DMS 273 treated with DMSO at 0.1 percent for 48 hours (cell line): ENCODE measurements around the gene CEP78.
"Not testable (repeated sequence)": the region's sequence is repeated elsewhere in the genome, so short reads cannot be mapped to it uniquely, and the experiment has no call there.

Source experiments
- DNase-seq: peaks from one replicate; lab custom pipeline; 2025; lab: John Stamatoyannopoulos, UW

CEP78 gene

DNA sequence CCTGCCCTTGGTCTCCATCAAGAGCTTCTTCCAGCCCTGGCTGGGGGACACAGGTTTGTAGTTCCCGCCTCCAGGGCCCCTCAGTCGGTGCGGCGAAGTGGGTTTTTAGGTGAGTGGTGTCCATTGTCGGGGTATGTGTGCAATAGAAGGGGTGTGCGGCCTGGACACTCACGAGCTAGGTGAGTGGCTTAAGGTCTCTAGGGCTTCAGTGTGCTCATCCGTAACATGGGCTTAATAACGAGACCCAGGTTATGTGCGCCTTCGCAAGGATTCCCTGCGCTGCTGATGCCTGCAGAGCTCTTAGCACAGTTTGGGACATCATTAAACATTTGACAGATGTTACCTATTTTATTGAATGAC is 656 bp downstream of the CEP78 start:
- DNase-seq, result no peak

DNA sequence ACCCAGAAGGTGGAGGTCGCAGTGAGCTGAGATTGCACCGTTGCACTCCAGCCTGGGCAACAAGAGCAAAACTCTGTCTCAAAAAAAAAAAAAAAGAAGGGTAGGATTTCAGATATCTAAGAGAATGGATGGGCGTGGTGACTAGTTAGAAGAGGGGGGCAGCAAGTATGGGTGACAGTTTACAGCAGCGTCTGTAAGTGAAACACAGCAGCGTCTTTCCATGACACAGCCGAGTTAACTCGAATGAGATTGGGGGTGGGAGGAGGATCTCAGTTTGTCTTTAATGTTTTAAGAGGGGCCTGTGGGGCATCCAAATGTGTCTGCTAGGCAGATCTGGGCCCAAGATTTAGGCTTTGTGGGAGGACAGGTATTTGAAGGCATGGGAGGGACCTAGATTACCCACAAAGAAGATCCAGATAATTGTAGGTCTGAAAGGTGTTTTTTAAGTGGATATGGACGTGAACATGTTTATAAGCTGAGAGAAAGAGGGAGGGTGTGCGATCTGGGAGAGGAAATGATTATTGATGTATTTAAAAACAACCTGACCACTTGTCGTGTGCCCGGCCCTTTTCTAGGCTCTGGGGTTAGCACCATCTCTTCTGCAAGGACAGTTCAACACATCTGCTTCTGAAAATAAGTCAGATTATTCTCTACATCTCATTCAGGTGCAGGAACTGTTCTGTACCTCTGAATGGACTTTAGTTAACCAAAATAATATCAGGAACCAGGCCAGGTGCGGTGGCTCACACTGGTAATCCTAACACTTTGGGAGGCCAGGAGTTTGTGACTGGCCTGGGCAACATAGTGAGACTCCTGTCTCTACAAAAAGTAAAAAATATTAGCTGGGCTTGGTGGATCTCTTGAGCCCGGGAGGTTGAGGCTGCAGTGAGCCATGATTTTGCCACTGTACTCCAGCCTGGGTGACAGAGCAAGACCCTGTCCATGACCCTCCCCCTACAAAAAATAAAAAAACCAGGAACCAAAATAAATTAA is 2.5 kb downstream of the CEP78 start:
- no peak for DNase-seq

GRCh38 chr9:78239506-78239905 is 3.6 kb downstream of the CEP78 start:
- no peak for DNase-seq

DNA sequence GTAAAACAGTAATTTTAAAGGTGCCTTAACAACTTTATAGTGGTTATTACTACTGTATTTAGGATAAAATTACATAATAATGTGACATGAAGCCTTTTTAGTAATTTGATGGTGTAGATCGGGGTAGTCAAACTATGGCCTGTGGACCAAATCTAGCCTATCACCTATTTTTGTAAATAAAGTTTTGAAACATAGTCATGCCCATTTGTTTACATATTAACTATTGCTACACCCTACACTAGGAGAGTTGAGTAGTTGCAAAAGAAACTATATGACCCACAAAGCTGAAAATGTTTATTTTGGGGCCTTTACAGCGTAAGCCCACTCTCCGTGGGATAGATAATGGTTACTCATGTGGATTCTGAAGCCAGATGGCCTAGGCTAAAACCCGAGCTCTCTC is 6.2 kb downstream of the CEP78 start:
- no peak for DNase-seq

DNA sequence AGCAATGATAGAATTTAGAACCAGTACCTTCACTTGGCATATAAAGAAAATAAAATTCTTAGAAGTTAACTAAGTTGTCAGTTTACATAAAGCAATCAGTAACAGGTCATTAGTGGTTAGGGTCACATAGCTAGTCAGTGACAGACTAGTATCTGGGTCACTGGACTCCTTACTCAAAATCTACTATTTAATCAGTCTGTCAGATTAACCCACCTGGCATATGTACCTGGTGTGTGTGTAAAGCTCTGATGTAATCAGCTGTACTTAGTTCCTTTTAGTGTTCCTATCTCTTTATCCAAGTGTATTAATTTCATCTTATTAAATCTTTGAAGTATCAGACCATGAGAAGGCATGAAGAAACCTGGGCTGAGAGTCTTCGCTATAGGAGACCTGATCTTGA is 7.3 kb downstream of the CEP78 start:
- DNase-seq, result no peak

DNA sequence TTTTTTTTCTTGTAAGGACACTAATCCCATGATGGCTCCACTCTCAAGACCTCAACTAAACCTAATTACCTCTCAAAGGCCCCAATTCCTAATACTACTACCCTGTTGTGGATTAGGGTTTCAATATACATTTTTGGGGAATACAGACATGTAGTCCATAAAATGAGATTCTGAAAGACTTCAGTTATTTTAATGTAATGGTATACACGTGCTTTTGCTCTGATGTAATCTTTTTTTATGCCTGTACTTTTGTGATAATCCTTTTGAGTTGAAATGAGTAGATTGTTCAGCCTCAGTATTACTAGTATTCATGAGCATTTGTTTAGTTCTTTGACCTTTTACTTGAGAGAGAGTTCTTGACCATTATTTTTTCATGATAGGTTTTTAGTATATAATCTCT is 9.5 kb downstream of the CEP78 start:
- DNase-seq, result no peak

GRCh38 chr9:78248635-78249034 is 12.8 kb downstream of the CEP78 start:
- no peak for DNase-seq

GRCh38 chr9:78249542-78249941 is 13.7 kb downstream of the CEP78 start:
- no peak for DNase-seq

- no peak for DNase-seq
These were observed 16.7 kb downstream of the CEP78 start for GRCh38 chr9:78252616-78253015.

- DNase-seq, result no peak
These were observed 17.4 kb downstream of the CEP78 start for GRCh38 chr9:78253285-78253684.

GRCh38 chr9:78261403-78262001 is 25.6 kb downstream of the CEP78 start:
- no peak for DNase-seq

- no peak for DNase-seq
These were observed 26.8 kb downstream of the CEP78 start for GRCh38 chr9:78262655-78263054.

GRCh38 chr9:78267889-78268288 is 32.0 kb downstream of the CEP78 start:
- DNase-seq, result no peak

- no peak for DNase-seq
These were observed 33.9 kb downstream of the CEP78 start for GRCh38 chr9:78269784-78270183.

GRCh38 chr9:78272307-78272706 is 36.4 kb downstream of the CEP78 start:
- DNase-seq, result no peak

- DNase-seq, result no peak
These were observed 37.9 kb downstream of the CEP78 start for GRCh38 chr9:78273761-78274160.

DNA sequence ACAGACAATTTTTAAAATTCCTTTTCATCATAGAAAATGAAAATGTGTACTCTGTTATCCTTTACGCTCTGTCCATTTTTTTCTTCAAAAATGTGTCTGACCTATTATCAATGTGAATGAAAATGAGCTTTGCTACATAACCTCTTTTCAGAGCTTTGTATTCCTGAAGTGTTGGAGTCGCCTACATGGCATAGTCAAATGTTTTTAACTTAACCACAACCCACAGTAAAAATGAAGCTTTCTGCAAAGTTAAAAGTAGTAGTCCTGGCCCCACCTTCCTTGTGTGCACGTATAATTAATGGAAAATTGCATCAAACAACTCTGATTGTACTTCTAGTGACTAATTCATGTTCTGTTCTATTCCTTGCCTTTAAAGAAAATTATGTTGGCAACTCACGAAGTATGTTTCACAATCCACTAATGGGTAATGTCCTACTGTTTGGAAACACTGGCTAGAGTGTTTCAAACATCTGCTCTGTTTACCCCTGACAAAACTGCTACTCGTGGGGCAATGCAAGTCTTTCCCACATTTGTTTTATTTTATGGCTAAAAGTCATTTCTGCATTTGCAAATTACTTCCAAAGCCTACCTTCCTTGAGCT is 42.4 kb downstream of the CEP78 start:
- no peak for DNase-seq

GRCh38 chr9:78278801-78279200 is 42.9 kb downstream of the CEP78 start:
- no peak for DNase-seq

DNA sequence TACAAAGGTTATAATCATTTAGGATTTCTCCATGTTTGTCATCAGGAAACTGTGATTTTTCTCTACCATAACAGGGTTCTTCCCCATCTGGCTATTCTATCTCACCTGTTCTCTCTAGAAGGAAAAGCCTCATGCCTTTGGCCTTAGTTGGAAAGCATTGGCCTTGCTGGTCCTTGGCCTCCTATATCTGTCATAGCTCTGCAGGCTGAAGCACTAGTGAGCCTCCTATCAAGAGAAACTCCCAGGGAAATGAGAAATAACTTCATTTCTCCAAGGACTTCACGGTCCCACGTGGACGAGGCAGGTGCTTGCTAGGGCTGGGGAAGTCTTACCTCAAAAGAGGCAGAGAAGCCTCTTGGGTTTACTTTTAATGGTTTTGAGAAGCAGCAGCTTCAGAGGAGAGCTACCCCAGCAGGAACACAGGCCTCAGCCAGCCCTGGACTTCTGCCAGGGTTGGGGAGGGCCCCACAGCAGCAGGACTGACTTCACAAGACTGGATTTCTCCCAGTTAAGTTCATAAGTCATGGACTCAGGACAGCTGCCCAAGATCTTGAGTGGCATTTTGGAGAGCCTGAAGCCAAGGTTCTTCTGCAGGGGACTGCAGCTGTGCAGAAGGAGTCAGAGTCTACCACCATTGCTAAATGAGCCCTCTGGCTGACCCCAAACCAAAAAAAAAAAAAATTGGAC is 45.2 kb downstream of the CEP78 start:
- peak; percentile 28 for DNase-seq

DNA sequence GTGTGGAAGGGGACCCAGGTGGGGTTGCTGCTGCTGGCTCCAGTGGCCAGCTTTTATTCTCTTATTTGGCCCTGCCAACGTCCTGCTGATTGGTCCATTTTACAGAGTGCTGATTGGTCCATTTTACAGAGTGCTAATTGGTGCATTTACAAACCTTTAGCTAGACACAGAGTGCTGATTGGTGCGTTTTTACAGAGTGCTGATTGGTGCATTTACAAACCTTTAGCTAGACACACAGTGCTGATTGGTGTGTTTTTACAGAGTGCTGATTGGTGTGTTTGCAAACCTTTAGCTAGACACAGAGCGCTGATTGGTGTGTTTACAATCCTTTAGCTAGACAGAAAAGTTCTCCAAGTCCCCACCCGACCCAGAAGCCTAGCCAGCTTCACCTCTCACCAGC is 48.3 kb downstream of the CEP78 start:
- DNase-seq, result not testable (repeated sequence)

GRCh38 chr9:78286125-78286524 is 50.2 kb downstream of the CEP78 start:
- DNase-seq, result no peak

- no peak for DNase-seq
These were observed 51.1 kb downstream of the CEP78 start for GRCh38 chr9:78286946-78287388.
